Measurements from ENCODE around the gene ZFP69. TPM values are rescaled to one million over a fixed set of nuclear protein-coding genes. Genes with fewer than 3 reads are reported as not detected.

The ZFP69 gene
- total and polyA plus RNA-seq, 2 of the 4 experiments (the other 2 are of a cell fraction): 1.2 to 1.6 TPM

GRCh38 chr1:40530735-40531380 is 53.8 kb downstream of the ZFP69 start:
- peak; percentile 23 for DNase-seq
- ChIA-PET CTCF (interaction anchor here (1.0 to 1.5 kb wide), 2 partner anchors 10 to 19 kb away, joined by 3 to 5 read pairs; no protein-coding TSS in a partner anchor), POLR2A (ENCODE audit: unreplicated experiment) (no interaction called here)
- H3K27me3 ChIP-seq (ENCODE audit: control insufficient read depth, insufficient read depth, low read length): no peaks in the 10 kb centered on the region
- peak overlapping the region; percentile 73 for H3K4me3 ChIP-seq (ENCODE audit: insufficient read depth, low read depth, low read length)
- no peaks in the 10 kb centered on the region for H4K20me1 ChIP-seq (ENCODE audit: insufficient read depth, low read length)
- peak overlapping the region; percentile 88 for H3K4me2 ChIP-seq (ENCODE audit: low read depth, low read length)
- peak overlapping the region; percentile 78 for H3K23ac ChIP-seq (ENCODE audit: low read depth, low read length)
- H2AK9ac ChIP-seq (replicated peaks; ENCODE audit: low read depth, low read length, poor library complexity): no peak overlapping the region
- peak overlapping the region; percentile 57; the same call in 1 of the 2 replicates for H3K9ac ChIP-seq (ENCODE audit: low read depth, low read length)
- peak overlapping the region; percentile 73 for H2BK5ac ChIP-seq (ENCODE audit: low read depth, low read length, poor library complexity, severe bottlenecking)
- TF ChIP-seq CHD1 (IDR thresholded peaks at IDR 0.05; ENCODE audit: low read depth, low read length): no peak
- TF ChIP-seq CEBPB (IDR thresholded peaks at IDR 0.05; ENCODE audit: low read depth, low read length): peak; percentile 51; the same call in 1 of the 2 replicates
- BruUV-seq (replicated peaks): no TSS peak
- no peaks in the 10 kb centered on the region for H3K36me3 ChIP-seq (ENCODE audit: control insufficient read depth, insufficient read depth, low read length)
- ATAC-seq (ENCODE audit: low read depth): peak; percentile 10
- peak overlapping the region; percentile 18; the same call in 1 of the 2 replicates for H2AK5ac ChIP-seq (ENCODE audit: low read depth, low read length)
- dilution Hi-C loops (cut with HindIII; ENCODE audit: low sequenced_read_pairs, unreplicated experiment): no loop called here
- H3K56ac ChIP-seq (ENCODE audit: extremely low read depth, insufficient read depth, low read length): peak overlapping the region; percentile 52; the same call in 1 of the 2 replicates
- H3K27ac ChIP-seq (ENCODE audit: insufficient read depth, low read length): no peak overlapping the region
- H4K8ac ChIP-seq (ENCODE audit: low read depth in 2 of 2, low read length in 2 of 2): peak overlapping the region; percentile 87 to 98
- in situ Hi-C loops (cut with MboI; ENCODE audit: low sequenced_read_pairs): no loop called here
- H3K79me1 ChIP-seq (ENCODE audit: low read depth in 1 of 2, low read length in 2 of 2): peaks cover 0 to 7% of the 10 kb centered on the region in 2 experiments; a peak in 2 of 4 replicates
- peak overlapping the region; percentile 26; the same call in 1 of the 2 replicates for H3K18ac ChIP-seq (ENCODE audit: low read depth, low read length)
- no peak overlapping the region for H2BK20ac ChIP-seq (ENCODE audit: low read depth, low read length)
- peak overlapping the region; percentile 5; the same call in 1 of the 2 replicates for H2BK120ac ChIP-seq (ENCODE audit: low read depth, low read length)
- intact Hi-C loops (cut with micrococcal nuclease): loop anchor here (5.0 to 10.0 kb wide), 2 partner anchors 134 to 321 kb away; partner anchors contain the start of gene RIMS3
- peak overlapping the region; percentile 54; the same call in 1 of the 2 replicates for H4K91ac ChIP-seq (ENCODE audit: insufficient read depth, low read depth, low read length)
- peak overlapping the region; percentile 70 for H4K5ac ChIP-seq (ENCODE audit: low read depth, low read length)
- peak overlapping the region; percentile 62; the same call in 1 of the 2 replicates for H3K4ac ChIP-seq (ENCODE audit: low read depth, low read length)
- H3K9me3 ChIP-seq (ENCODE audit: control insufficient read depth, insufficient read depth, low read length): no peaks in the 10 kb centered on the region
- 24% methylated on average over 2 of the region's 5 CpGs; no CpG with 5 or more reads in 1 of the 2 experiments for WGBS, 2 experiments (ENCODE audit: extremely low coverage in 2 of 2, insufficient read length in 1 of 2)
- H2AFZ ChIP-seq (replicated peaks; ENCODE audit: low read length, poor library complexity): peak overlapping the region; percentile 97
- no peaks in the 10 kb centered on the region for H3K4me1 ChIP-seq (ENCODE audit: control insufficient read depth, insufficient read depth, low read length)
- H3K14ac ChIP-seq (replicated peaks; ENCODE audit: low read depth, low read length): peak overlapping the region; percentile 91
- H2BK15ac ChIP-seq (ENCODE audit: low read depth, low read length): no peak overlapping the region
- H3K9me1 ChIP-seq (ENCODE audit: insufficient read depth, low read length): no peaks in the 10 kb centered on the region
